ENCODE results near the gene NUF2.
"Not testable (repeated sequence)": the region's sequence is repeated elsewhere in the genome, so short reads cannot be mapped to it uniquely, and the experiment has no call there.

Gene NUF2

DNA sequence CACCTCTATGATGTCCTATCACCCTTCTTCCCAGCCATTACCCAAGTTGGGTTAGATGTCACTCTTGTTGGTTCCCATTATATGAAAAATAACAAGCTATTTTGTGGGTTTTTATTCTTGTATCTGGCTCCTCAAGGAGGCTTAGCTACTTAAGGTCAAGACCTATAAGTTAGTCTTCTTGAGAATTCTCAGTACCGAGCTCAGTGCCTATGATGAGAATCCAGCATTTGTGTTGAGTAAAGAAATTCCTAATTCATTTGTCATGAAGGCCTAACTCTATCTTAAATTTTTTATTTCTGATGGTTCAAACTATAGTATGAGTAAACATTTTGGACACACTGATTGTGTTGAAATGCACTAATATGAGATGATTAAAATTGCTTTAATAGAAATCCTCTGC, 15.9 kb downstream of the NUF2 start:
- DNase-seq (ENCODE audit: extremely low read depth, low read depth): no peak
- TF ChIP-seq, protein P1, sequence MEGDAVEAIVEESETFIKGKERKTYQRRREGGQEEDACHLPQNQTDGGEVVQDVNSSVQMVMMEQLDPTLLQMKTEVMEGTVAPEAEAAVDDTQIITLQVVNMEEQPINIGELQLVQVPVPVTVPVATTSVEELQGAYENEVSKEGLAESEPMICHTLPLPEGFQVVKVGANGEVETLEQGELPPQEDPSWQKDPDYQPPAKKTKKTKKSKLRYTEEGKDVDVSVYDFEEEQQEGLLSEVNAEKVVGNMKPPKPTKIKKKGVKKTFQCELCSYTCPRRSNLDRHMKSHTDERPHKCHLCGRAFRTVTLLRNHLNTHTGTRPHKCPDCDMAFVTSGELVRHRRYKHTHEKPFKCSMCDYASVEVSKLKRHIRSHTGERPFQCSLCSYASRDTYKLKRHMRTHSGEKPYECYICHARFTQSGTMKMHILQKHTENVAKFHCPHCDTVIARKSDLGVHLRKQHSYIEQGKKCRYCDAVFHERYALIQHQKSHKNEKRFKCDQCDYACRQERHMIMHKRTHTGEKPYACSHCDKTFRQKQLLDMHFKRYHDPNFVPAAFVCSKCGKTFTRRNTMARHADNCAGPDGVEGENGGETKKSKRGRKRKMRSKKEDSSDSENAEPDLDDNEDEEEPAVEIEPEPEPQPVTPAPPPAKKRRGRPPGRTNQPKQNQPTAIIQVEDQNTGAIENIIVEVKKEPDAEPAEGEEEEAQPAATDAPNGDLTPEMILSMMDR (IDR thresholded peaks at IDR 0.05; ENCODE audit: low read depth, low read length, missing control alignments): no peak
- H3K4me3 ChIP-seq (replicated peaks; ENCODE audit: low read depth, low read length): no peak overlapping the region

DNA sequence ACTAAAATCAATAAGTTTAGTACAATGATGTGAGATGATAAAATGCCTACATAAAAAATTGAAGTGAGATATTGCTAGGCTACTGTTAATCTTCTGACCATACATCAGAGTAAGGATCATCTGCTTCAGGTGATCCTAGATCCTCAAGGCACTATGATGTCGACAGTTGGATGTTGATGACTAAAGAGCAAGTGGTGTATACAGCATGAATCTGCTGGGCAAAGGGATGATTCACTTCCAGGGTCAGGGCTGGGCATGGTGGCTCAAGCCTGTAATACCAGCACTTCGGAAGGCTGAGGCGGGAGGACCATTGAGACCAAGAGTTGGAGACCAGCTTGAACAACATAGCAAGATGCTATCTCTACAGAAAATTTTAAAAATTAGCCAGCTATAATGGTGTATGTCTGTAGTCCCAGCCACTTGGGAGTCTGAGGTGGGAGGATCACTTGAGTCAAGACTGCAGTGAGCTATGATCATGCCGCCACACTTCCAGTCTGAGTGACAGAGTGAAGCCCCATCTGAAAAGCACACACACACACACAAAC, 24.6 kb downstream of the NUF2 start:
- no peak for DNase-seq (ENCODE audit: extremely low read depth, low read depth)
- H3K4me3 ChIP-seq (replicated peaks; ENCODE audit: low read depth, low read length): no peak overlapping the region
- TF ChIP-seq, protein P1 (IDR thresholded peaks at IDR 0.05; ENCODE audit: low read depth, low read length, missing control alignments): no peak

DNA sequence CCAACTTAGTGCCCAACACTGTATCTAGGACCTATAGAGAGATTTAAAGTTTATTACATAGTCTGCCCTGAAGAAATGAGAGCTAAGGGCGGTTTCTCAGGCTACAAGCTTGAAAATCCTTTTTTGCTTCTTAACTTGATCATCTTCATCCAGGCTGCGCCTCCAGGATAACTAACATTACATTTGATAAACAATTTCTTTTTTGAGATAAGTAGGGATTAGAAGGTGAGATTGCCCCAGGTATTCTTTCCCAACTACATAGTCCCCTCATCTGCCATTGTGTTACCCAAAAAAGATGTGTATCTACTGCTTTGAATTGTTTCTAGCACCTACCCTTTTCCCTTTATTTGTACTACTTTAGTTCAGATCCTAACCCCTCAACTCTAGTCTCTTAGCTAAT, 25.4 kb downstream of the NUF2 start:
- TF ChIP-seq, protein P1 (IDR thresholded peaks at IDR 0.05; ENCODE audit: low read depth, low read length, missing control alignments): no peak
- H3K4me3 ChIP-seq (replicated peaks; ENCODE audit: low read depth, low read length): no peak overlapping the region
- no peak for DNase-seq (ENCODE audit: extremely low read depth, low read depth)

DNA sequence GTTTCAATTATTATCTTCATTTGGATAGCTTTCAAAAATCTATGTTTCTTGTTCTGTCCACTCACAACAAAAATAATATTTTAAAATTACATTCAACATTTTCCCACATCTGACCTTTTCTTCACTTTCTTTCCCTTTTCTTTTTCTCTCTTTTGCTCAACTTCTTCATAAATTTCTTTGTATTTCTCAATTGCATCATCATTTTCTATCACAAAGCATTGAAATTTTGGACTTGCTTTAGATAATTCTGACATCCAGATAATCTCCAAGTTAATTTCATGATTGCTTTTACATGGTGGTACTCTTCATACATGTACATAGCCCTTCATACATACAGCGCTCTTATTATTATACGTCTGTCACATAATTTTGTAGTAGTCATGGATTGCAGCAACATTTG, 30.2 kb downstream of the NUF2 start:
- TF ChIP-seq, protein P1 (IDR thresholded peaks at IDR 0.05; ENCODE audit: low read depth, low read length, missing control alignments): no peak
- H3K4me3 ChIP-seq (replicated peaks; ENCODE audit: low read depth, low read length): no peak overlapping the region
- no peak for DNase-seq (ENCODE audit: extremely low read depth, low read depth)

DNA sequence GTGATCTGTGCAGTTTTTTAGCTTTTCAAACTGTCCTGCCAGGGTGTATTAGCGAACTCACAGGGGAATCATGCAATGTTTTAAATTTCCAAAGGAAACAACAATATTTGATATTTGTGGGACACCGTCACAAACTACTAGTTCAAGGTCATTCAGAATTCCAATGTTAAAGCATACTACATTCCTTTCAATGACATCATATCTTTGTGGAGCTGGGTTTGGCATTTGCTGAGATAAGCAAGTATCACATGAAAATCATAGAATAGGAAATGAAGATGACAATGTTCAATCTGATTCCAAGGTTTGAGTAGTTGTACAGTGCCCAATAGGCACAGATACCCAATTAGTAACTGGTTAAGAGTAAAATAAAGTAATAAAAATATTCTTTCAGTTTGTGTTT, 35.6 kb downstream of the NUF2 start:
- no peak overlapping the region for H3K4me3 ChIP-seq (replicated peaks; ENCODE audit: low read depth, low read length)
- TF ChIP-seq, protein P1 (IDR thresholded peaks at IDR 0.05; ENCODE audit: low read depth, low read length, missing control alignments): no peak
- no peak for DNase-seq (ENCODE audit: extremely low read depth, low read depth)

DNA sequence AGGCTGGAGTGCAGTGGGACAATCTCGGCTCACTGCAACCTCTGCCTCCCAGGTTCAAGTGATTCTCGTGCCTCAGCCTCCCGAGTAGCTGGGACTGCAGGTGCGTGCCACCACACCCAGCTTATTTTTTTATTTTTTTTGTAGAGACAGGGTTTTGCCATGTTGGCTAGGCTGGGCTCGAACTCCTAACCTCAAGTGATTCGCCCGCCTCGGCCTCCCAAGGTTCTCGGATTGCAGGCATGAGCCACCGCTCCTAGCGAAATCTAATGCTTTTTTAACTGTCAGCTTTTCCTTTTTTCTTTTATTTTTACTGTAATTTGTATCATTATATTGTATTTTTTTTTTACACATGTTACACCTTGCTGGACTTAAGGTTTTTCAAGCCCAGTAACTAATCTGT, 36.4 kb downstream of the NUF2 start:
- not testable (repeated sequence) for DNase-seq (ENCODE audit: extremely low read depth, low read depth); H3K4me3 ChIP-seq (replicated peaks; ENCODE audit: low read depth, low read length)

DNA sequence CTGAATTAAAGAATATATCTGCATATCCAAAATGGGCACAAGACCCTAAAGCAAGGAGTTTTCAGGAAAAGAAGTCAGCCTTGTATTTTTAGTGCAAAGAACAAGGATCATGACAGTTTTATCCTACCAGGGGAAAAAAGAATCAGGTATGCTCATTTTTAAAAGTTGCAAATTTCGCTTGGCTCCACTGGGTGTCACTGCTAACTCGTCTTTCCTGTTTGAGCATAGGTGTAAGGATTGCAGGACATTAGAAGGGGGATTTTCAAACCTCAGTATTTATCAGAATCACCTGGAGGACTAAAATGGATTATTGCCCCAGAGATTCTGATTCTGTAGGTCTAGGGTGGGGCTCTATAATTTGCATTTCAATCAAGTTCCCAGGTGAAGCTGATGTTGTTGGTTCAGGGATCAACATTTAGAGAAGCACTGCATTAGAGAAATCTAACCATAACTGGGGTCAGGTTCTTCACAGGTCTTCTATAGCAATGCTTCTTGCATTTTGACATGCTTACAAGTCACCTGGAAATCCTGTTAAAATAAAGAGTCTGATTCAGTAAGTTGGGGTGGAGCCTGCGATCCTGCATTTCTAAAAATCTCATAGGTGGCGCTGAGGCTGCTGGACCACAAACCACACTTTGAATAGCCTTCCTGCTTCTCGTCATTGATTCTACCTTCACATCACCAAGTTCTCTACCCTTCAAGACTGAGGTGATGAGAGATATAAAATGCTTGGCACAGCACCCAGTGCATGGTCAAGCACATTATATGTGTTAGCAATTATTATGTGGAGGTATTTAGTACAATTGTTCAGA, 39.6 kb downstream of the NUF2 start:
- H3K4me3 ChIP-seq (replicated peaks; ENCODE audit: low read depth, low read length): no peak overlapping the region
- TF ChIP-seq, protein P1 (IDR thresholded peaks at IDR 0.05; ENCODE audit: low read depth, low read length, missing control alignments): peak; percentile 20
- no peak for DNase-seq (ENCODE audit: extremely low read depth, low read depth)
